H9 (cell line): Measurements from ENCODE around the gene CRPPA. TPM values are rescaled to one million over a fixed set of nuclear protein-coding genes. Genes with fewer than 3 reads are reported as not detected.

Experiments used
- DNase-seq: peaks from one replicate; pipeline ENCODE4 v3.0.0-alpha.2; 2017
- H2AFZ ChIP-seq: one replicate; pipeline ENCODE4 v1.6.1; 2013; ENCODE audit warnings: mild to moderate bottlenecking, low read length, control low read depth, moderate library complexity
- H2AK5ac ChIP-seq: 2 replicates; pipeline ENCODE4 v1.6.1; 2013; ENCODE audit warnings: low read length, control low read depth, mixed read lengths; ENCODE audit not compliant: insufficient read length
- H2BK120ac ChIP-seq: one replicate; pipeline ENCODE4 v1.6.1; 2013; ENCODE audit warnings: low read depth, mild to moderate bottlenecking, low read length, control low read depth, inconsistent platforms; ENCODE audit not compliant: poor library complexity, severe bottlenecking
- H2BK12ac ChIP-seq: 2 replicates; pipeline ENCODE4 v1.6.1; 2013; ENCODE audit warnings: low read length, control low read depth, mixed read lengths, low read depth; ENCODE audit not compliant: insufficient read length
- H2BK15ac ChIP-seq: 2 replicates; pipeline ENCODE4 v1.6.1; 2013; ENCODE audit warnings: low read depth, low read length, control low read depth
- H2BK20ac ChIP-seq: one replicate; pipeline ENCODE4 v1.6.1; 2013; ENCODE audit warnings: low read depth, mild to moderate bottlenecking, low read length, control low read depth, inconsistent platforms; ENCODE audit not compliant: poor library complexity, severe bottlenecking
- H2BK5ac ChIP-seq: 2 replicates; pipeline ENCODE4 v1.6.1; 2013; ENCODE audit warnings: low read length, control low read depth, mixed read lengths; ENCODE audit not compliant: insufficient read length
- H3K14ac ChIP-seq: 2 replicates; pipeline ENCODE4 v1.6.1; 2013; ENCODE audit warnings: low read length, control low read depth; ENCODE audit not compliant: insufficient read depth
- H3K18ac ChIP-seq: 2 replicates; pipeline ENCODE4 v1.6.1; 2013; ENCODE audit warnings: low read depth, mild to moderate bottlenecking, mixed read lengths, low read length, control low read depth; ENCODE audit not compliant: insufficient read length
- H3K23ac ChIP-seq: 2 replicates; pipeline ENCODE4 v1.6.1; 2013; ENCODE audit warnings: low read length, control low read depth, mixed read lengths, low read depth; ENCODE audit not compliant: insufficient read length
- H3K23me2 ChIP-seq: 2 replicates; pipeline ENCODE4 v1.6.1; 2013; ENCODE audit warnings: low read depth, mild to moderate bottlenecking, mixed read lengths, low read length, control low read depth; ENCODE audit not compliant: insufficient read length, poor library complexity, severe bottlenecking
- H3K27ac ChIP-seq: 2 replicates; pipeline ENCODE4 v1.5.1; 2013; ENCODE audit warnings: low read length, control low read depth, mixed read lengths, low read depth; ENCODE audit not compliant: insufficient read length
- H3K27me3 ChIP-seq: 2 replicates; pipeline ENCODE4 v1.6.1; 2013; ENCODE audit warnings: low read length, control low read depth, inconsistent platforms; ENCODE audit not compliant: insufficient read depth
- H3K4ac ChIP-seq: 2 replicates; pipeline ENCODE4 v1.6.1; 2013; ENCODE audit warnings: low read depth, mild to moderate bottlenecking, control low read depth, inconsistent platforms, low read length, moderate library complexity
- H3K4me1 ChIP-seq: 2 replicates; pipeline ENCODE4 v1.6.1; 2013; ENCODE audit warnings: low read length, control low read depth, inconsistent platforms; ENCODE audit not compliant: insufficient read depth
- H3K4me2 ChIP-seq: 2 replicates; pipeline ENCODE4 v1.6.1; 2013; ENCODE audit warnings: low read length, control low read depth, mixed read lengths; ENCODE audit not compliant: insufficient read length, insufficient read depth
- H3K56ac ChIP-seq: 2 replicates; pipeline ENCODE4 v1.6.1; 2013; ENCODE audit warnings: low read depth, mild to moderate bottlenecking, mixed read lengths, low read length, control low read depth; ENCODE audit not compliant: insufficient read length
- H3K79me1 ChIP-seq: 2 replicates; pipeline ENCODE4 v1.6.1; 2013; ENCODE audit warnings: low read depth, mild to moderate bottlenecking, moderate library complexity, low read length, control low read depth, inconsistent platforms; ENCODE audit not compliant: insufficient read depth, poor library complexity, severe bottlenecking
- H3K79me2 ChIP-seq: 2 replicates; pipeline ENCODE4 v1.6.1; 2013; ENCODE audit warnings: low read length, control low read depth, inconsistent platforms; ENCODE audit not compliant: insufficient read depth
- H3K9ac ChIP-seq: 2 replicates; pipeline ENCODE4 v1.6.1; 2013; ENCODE audit warnings: low read length, control low read depth, mixed read lengths; ENCODE audit not compliant: insufficient read length; ENCODE audit errors: extremely low read depth
- H3K9me3 ChIP-seq: one replicate; pipeline ENCODE4 v1.6.1; 2013; ENCODE audit warnings: low read depth, low read length, inconsistent platforms; ENCODE audit not compliant: control insufficient read depth
- H3T11ph ChIP-seq: one replicate; pipeline ENCODE4 v1.6.1; 2013; ENCODE audit warnings: mild to moderate bottlenecking, low read length, control low read depth, inconsistent platforms
- H4K20me1 ChIP-seq: one replicate; pipeline ENCODE4 v1.6.1; 2013; ENCODE audit not compliant: control insufficient read depth, insufficient read length, insufficient read depth
- H4K5ac ChIP-seq: 2 replicates; pipeline ENCODE4 v1.6.1; 2013; ENCODE audit warnings: low read depth, mild to moderate bottlenecking, mixed read lengths, low read length, control low read depth; ENCODE audit not compliant: insufficient read length
- H4K8ac ChIP-seq: replicated peaks from 2 replicates; pipeline ENCODE4 v1.6.1; 2013; ENCODE audit warnings: low read length, control low read depth, mixed read lengths, low read depth; ENCODE audit not compliant: insufficient read length
- H4K91ac ChIP-seq: 2 replicates; pipeline ENCODE4 v1.6.1; 2013; ENCODE audit warnings: low read depth, mild to moderate bottlenecking, moderate library complexity, mixed read lengths, low read length, control low read depth; ENCODE audit not compliant: insufficient read length
- H3K27ac Mint-ChIP-seq, 3 experiments: 2 replicates in 2 of 3; 3 replicates in 1 of 3; pipeline ENCODE4 v1.8.0; 2020 to 2021; ENCODE audit warnings: mixed read lengths in 3 of 3, mild to moderate bottlenecking in 1 of 3, moderate library complexity in 1 of 3
- H3K27me3 Mint-ChIP-seq: 2 replicates; pipeline ENCODE4 v1.8.0; 2021; ENCODE audit warnings: low read depth, mild to moderate bottlenecking, moderate library complexity, mixed read lengths
- H3K36me3 Mint-ChIP-seq, 3 experiments: 2 replicates in 2 of 3; 3 replicates in 1 of 3; pipeline ENCODE4 v1.8.0; 2020 to 2021; ENCODE audit warnings: low read depth in 3 of 3, mixed read lengths in 3 of 3; ENCODE audit not compliant: insufficient read depth in 1 of 3
- H3K4me1 Mint-ChIP-seq, 2 experiments: 2 replicates each; pipeline ENCODE4 v1.8.0; 2020; ENCODE audit warnings: mixed read lengths in 2 of 2
- H3K4me3 Mint-ChIP-seq, 2 experiments: 2 replicates in 1 of 2; 3 replicates in 1 of 2; pipeline ENCODE4 v1.8.0; 2020 to 2021; ENCODE audit warnings: mild to moderate bottlenecking in 2 of 2, mixed read lengths in 2 of 2, moderate library complexity in 1 of 2
- H3K9me3 Mint-ChIP-seq, 2 experiments: 2 replicates in 1 of 2; 3 replicates in 1 of 2; pipeline ENCODE4 v1.8.0; 2020; ENCODE audit warnings: mild to moderate bottlenecking in 2 of 2, mixed read lengths in 2 of 2, moderate library complexity in 1 of 2
- total RNA-seq: library from RNA; stranded (reverse); gene quantifications from 2 replicates; pipeline ENCODE4 v1.2.1, GENCODE V29; 2021
- TF ChIP-seq, protein P1 (sequence below): fragments of 200-600 bp; sonication (generic); conservative IDR thresholded peaks from 3 replicates; pipeline ENCODE4 v1.8.0; 2021; ENCODE audit warnings: antibody characterized with exemption, mild to moderate bottlenecking

The CRPPA gene
- total RNA-seq, 1 experiment from 2014 or later: 1.9 TPM

DNA sequence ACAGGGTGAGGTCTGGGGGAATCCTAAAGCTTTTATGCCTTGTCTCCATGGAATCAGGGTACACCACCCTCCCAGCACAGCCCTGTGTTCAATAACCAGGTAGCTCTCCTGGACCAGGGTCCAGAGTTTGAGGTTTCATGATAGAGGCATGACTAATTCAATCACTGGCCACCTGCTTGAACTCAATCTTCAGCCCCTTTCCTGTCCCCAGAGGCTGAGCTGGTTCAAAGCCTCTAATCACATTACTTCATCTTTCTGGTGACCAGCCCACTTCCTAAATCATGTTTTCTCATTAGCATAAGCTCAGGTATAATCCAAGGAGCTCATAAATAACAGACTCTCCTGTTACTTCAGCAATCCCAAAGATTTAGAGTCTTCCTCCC, 20.5 kb downstream of the CRPPA start:
- Histone ChIP-seq H3K9me3 (peaks cover 40% of the 10 kb centered on the region), H3K4me2 (no peak overlapping the region)

More for the DNA sequence above, 20.5 kb downstream of the CRPPA start:
- no peaks in the 10 kb centered on the region for H3K79me1 ChIP-seq
- no peak overlapping the region for H4K8ac ChIP-seq
- no peak overlapping the region for H3K4ac ChIP-seq
- Mint-ChIP-seq H3K9me3 (peaks cover 55 to 56% of the 10 kb centered on the region in 2 experiments), H3K27me3 (peaks cover 9% of the 10 kb centered on the region), H3K4me1 (no peaks in the 10 kb centered on the region), H3K27ac (no peak overlapping the region), H3K4me3 (no peak overlapping the region), H3K36me3 (peaks cover 27 to 55% (median 43%) of the 10 kb centered on the region in 3 experiments)
- H3K9ac ChIP-seq: no peak overlapping the region
- no peak overlapping the region for H2BK15ac ChIP-seq
- TF ChIP-seq, protein P1, sequence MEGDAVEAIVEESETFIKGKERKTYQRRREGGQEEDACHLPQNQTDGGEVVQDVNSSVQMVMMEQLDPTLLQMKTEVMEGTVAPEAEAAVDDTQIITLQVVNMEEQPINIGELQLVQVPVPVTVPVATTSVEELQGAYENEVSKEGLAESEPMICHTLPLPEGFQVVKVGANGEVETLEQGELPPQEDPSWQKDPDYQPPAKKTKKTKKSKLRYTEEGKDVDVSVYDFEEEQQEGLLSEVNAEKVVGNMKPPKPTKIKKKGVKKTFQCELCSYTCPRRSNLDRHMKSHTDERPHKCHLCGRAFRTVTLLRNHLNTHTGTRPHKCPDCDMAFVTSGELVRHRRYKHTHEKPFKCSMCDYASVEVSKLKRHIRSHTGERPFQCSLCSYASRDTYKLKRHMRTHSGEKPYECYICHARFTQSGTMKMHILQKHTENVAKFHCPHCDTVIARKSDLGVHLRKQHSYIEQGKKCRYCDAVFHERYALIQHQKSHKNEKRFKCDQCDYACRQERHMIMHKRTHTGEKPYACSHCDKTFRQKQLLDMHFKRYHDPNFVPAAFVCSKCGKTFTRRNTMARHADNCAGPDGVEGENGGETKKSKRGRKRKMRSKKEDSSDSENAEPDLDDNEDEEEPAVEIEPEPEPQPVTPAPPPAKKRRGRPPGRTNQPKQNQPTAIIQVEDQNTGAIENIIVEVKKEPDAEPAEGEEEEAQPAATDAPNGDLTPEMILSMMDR: no peak
- H3T11ph ChIP-seq: no peak overlapping the region
- no peak overlapping the region for H2BK20ac ChIP-seq
- H3K56ac ChIP-seq: no peak overlapping the region
- no peak overlapping the region for H2AFZ ChIP-seq
- no peaks in the 10 kb centered on the region for H3K79me2 ChIP-seq
- H3K18ac ChIP-seq: no peak overlapping the region
- H3K27me3 ChIP-seq: no peaks in the 10 kb centered on the region
- no peaks in the 10 kb centered on the region for H4K20me1 ChIP-seq
- no peak overlapping the region for H3K23ac ChIP-seq
- no peak for DNase-seq
- no peak overlapping the region for H2BK120ac ChIP-seq
- no peak overlapping the region for H3K27ac ChIP-seq
- H2BK12ac ChIP-seq: no peak overlapping the region
- H3K23me2 ChIP-seq: no peaks in the 10 kb centered on the region
- no peak overlapping the region for H4K91ac ChIP-seq
- no peak overlapping the region for H4K5ac ChIP-seq
- H2BK5ac ChIP-seq: no peak overlapping the region
- no peak overlapping the region for H2AK5ac ChIP-seq
- no peaks in the 10 kb centered on the region for H3K4me1 ChIP-seq
- H3K14ac ChIP-seq: no peak overlapping the region
